Measurements from ENCODE around the gene ANXA2. TPM values are rescaled to one million over a fixed set of nuclear protein-coding genes. Genes with fewer than 3 reads are reported as not detected.

The ANXA2 gene
- total RNA-seq, 1 experiment from 2014 or later, result 1,038 TPM

- Histone ChIP-seq H3K36me3 (ENCODE audit: insufficient read depth, low read length, poor library complexity, severe bottlenecking) (no peaks in the 10 kb centered on the region), H3K9me3 (ENCODE audit: low read depth, low read length, poor library complexity, severe bottlenecking) (no peaks in the 10 kb centered on the region), H3K4me3 (ENCODE audit: low read depth, low read length, poor library complexity, severe bottlenecking) (no peak overlapping the region), H3K27ac (ENCODE audit: low read depth, low read length, poor library complexity, severe bottlenecking) (no peak overlapping the region), H3K27me3 (replicated peaks; ENCODE audit: insufficient read depth, low read depth, low read length, poor library complexity) (no peaks in the 10 kb centered on the region), H3K4me1 (ENCODE audit: insufficient read depth, low read length, poor library complexity, severe bottlenecking) (no peaks in the 10 kb centered on the region)
- no peak for DNase-seq (ENCODE audit: low spot score)
- TF ChIP-seq, protein P1, sequence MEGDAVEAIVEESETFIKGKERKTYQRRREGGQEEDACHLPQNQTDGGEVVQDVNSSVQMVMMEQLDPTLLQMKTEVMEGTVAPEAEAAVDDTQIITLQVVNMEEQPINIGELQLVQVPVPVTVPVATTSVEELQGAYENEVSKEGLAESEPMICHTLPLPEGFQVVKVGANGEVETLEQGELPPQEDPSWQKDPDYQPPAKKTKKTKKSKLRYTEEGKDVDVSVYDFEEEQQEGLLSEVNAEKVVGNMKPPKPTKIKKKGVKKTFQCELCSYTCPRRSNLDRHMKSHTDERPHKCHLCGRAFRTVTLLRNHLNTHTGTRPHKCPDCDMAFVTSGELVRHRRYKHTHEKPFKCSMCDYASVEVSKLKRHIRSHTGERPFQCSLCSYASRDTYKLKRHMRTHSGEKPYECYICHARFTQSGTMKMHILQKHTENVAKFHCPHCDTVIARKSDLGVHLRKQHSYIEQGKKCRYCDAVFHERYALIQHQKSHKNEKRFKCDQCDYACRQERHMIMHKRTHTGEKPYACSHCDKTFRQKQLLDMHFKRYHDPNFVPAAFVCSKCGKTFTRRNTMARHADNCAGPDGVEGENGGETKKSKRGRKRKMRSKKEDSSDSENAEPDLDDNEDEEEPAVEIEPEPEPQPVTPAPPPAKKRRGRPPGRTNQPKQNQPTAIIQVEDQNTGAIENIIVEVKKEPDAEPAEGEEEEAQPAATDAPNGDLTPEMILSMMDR (conservative IDR thresholded peaks at IDR 0.05; ENCODE audit: low read depth, low read length), result no peak
- TF ChIP-seq EZH2 (IDR thresholded peaks at IDR 0.05; ENCODE audit: borderline replicate concordance, low read depth, low read length, poor library complexity, severe bottlenecking), result no peak
- POLR2A ChIA-PET (ENCODE audit: low non-redundant PET), result no interaction called here
- intact Hi-C loops (cut with micrococcal nuclease; ENCODE audit: unreplicated experiment), result no loop called here
- CTCF ChIA-PET, result no interaction called here
- BruUV-seq (replicated peaks), result no TSS peak
Measured at GRCh38 chr15:60420203-60420716, 22.5 kb upstream of the ANXA2 start.

DNA sequence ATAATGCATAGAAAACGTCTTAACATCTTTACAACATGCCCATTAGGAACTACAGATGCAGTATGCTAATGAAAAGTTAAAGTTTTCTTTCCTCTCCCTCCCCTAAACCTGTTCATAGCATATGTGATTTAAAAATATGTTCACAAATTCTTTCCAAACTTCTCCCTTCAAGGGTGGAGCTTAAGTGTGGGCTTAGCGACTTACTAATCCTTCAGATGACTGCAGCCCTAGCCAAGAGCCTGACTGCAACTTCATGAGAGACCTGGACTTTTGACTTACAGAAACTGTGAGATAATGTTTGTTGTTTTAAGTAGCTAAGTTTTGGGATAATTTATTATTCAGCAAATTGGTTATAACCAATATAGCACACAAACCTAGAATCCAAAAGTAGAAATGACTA is 22.0 kb upstream of the ANXA2 start:
- DNase-seq (ENCODE audit: low spot score), result no peak
- Histone ChIP-seq H3K27ac (ENCODE audit: low read depth, low read length, poor library complexity, severe bottlenecking) (no peak overlapping the region), H3K27me3 (replicated peaks; ENCODE audit: insufficient read depth, low read depth, low read length, poor library complexity) (no peaks in the 10 kb centered on the region), H3K36me3 (ENCODE audit: insufficient read depth, low read length, poor library complexity, severe bottlenecking) (no peaks in the 10 kb centered on the region), H3K9me3 (ENCODE audit: low read depth, low read length, poor library complexity, severe bottlenecking) (no peaks in the 10 kb centered on the region), H3K4me3 (ENCODE audit: low read depth, low read length, poor library complexity, severe bottlenecking) (no peak overlapping the region), H3K4me1 (ENCODE audit: insufficient read depth, low read length, poor library complexity, severe bottlenecking) (no peaks in the 10 kb centered on the region)
- ChIA-PET POLR2A (ENCODE audit: low non-redundant PET) (interaction anchor here (0.6 kb wide), 1 partner anchor 1497 kb away, joined by 4 read pairs; no protein-coding TSS in a partner anchor), CTCF (no interaction called here)
- BruUV-seq (replicated peaks), result no TSS peak
- TF ChIP-seq, protein P1 (conservative IDR thresholded peaks at IDR 0.05; ENCODE audit: low read depth, low read length), result no peak
- TF ChIP-seq EZH2 (IDR thresholded peaks at IDR 0.05; ENCODE audit: borderline replicate concordance, low read depth, low read length, poor library complexity, severe bottlenecking), result no peak
- intact Hi-C loops (cut with micrococcal nuclease; ENCODE audit: unreplicated experiment), result no loop called here

DNA sequence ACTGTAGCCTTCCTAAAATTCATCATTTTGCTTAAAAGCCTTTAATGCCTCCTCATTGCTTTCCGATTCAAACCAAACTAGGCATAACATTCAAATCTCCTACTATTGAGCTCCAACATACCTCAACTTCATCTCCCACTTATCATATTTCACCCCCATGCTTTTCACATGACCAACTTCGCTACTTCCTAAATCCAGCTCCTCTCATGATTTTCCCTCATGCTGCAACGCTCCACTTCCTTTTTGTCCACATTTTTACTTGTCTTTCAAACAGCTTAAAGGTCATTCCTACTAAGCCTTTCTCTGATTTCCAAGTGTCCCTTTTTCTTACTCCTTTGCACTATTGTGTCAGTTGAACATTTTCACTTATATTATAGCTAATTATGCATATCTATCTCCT is 20.3 kb upstream of the ANXA2 start:
- no peaks in the 10 kb centered on the region for H3K27me3 ChIP-seq (replicated peaks; ENCODE audit: insufficient read depth, low read depth, low read length, poor library complexity)
- H3K4me1 ChIP-seq (ENCODE audit: insufficient read depth, low read length, poor library complexity, severe bottlenecking), result no peaks in the 10 kb centered on the region
- no peak for DNase-seq (ENCODE audit: low spot score)
- no peaks in the 10 kb centered on the region for H3K36me3 ChIP-seq (ENCODE audit: insufficient read depth, low read length, poor library complexity, severe bottlenecking)
- CTCF ChIA-PET, result no interaction called here
- no peak overlapping the region for H3K4me3 ChIP-seq (ENCODE audit: low read depth, low read length, poor library complexity, severe bottlenecking)
- TF ChIP-seq, protein P1 (conservative IDR thresholded peaks at IDR 0.05; ENCODE audit: low read depth, low read length), result no peak
- no peak for TF ChIP-seq EZH2 (IDR thresholded peaks at IDR 0.05; ENCODE audit: borderline replicate concordance, low read depth, low read length, poor library complexity, severe bottlenecking)
- POLR2A ChIA-PET (ENCODE audit: low non-redundant PET), result no interaction called here
- no TSS peak for BruUV-seq (replicated peaks)
- H3K27ac ChIP-seq (ENCODE audit: low read depth, low read length, poor library complexity, severe bottlenecking), result no peak overlapping the region
- intact Hi-C loops (cut with micrococcal nuclease; ENCODE audit: unreplicated experiment), result no loop called here
- H3K9me3 ChIP-seq (ENCODE audit: low read depth, low read length, poor library complexity, severe bottlenecking), result no peaks in the 10 kb centered on the region

All from A673 (cell line).